ENCODE measurements around the gene SBF2.
"Not testable (repeated sequence)": the region's sequence is repeated elsewhere in the genome, so short reads cannot be mapped to it uniquely, and the experiment has no call there.

The SBF2 gene

GRCh38 chr11:9971894-9972293 is 322.1 kb downstream of the SBF2 start:
- Histone ChIP-seq H3K4me1 (ENCODE audit: control insufficient read depth, insufficient read depth, low read length) (no peaks in the 10 kb centered on the region), H3K27me3 (ENCODE audit: control insufficient read depth, insufficient read depth, low read length) (no peaks in the 10 kb centered on the region), H3K9ac (ENCODE audit: low read length) (no peak overlapping the region), H3K27ac (ENCODE audit: low read depth, low read length) (no peak overlapping the region), H3K4me3 (ENCODE audit: low read length) (no peak overlapping the region), H3K36me3 (ENCODE audit: control insufficient read depth, insufficient read depth, low read length) (no peaks in the 10 kb centered on the region)

DNA sequence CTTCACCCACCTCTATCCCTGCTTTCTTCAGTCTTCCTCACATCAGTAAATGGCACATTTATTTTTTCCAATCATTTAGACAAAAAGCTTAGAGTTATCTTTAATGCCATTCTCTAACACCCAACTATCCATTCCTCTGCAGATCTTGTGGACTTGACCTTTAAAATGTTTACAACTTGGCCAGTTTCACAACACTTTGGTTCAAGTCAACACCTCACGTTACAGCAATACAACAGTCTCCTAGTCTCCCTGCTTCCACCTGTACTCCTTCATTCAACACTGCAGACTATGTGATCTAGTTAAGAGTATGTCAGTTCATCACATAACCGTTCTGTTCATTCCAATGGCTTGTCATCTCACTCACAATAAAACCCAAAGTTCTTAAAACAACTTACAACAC is 325.0 kb downstream of the SBF2 start:
- Histone ChIP-seq H3K27ac (ENCODE audit: low read depth, low read length) (no peak overlapping the region), H3K4me1 (ENCODE audit: control insufficient read depth, insufficient read depth, low read length) (no peaks in the 10 kb centered on the region), H3K4me3 (ENCODE audit: low read length) (no peak overlapping the region), H3K9ac (ENCODE audit: low read length) (no peak overlapping the region), H3K36me3 (ENCODE audit: control insufficient read depth, insufficient read depth, low read length) (no peaks in the 10 kb centered on the region), H3K27me3 (ENCODE audit: control insufficient read depth, insufficient read depth, low read length) (no peaks in the 10 kb centered on the region)

- no peaks in the 10 kb centered on the region for H3K27me3 ChIP-seq (ENCODE audit: control insufficient read depth, insufficient read depth, low read length)
- peaks cover 6% of the 10 kb centered on the region for H3K36me3 ChIP-seq (ENCODE audit: control insufficient read depth, insufficient read depth, low read length)
- no peak overlapping the region for H3K27ac ChIP-seq (ENCODE audit: low read depth, low read length)
These were observed 331.3 kb downstream of the SBF2 start for GRCh38 chr11:9962722-9963121.

GRCh38 chr11:9957072-9957471 is 336.9 kb downstream of the SBF2 start:
- H3K27me3 ChIP-seq (ENCODE audit: control insufficient read depth, insufficient read depth, low read length) = no peaks in the 10 kb centered on the region
- no peak overlapping the region for H3K4me3 ChIP-seq (ENCODE audit: low read length)
- H3K36me3 ChIP-seq (ENCODE audit: control insufficient read depth, insufficient read depth, low read length) = peaks cover 6% of the 10 kb centered on the region
- H3K4me1 ChIP-seq (ENCODE audit: control insufficient read depth, insufficient read depth, low read length) = no peaks in the 10 kb centered on the region
- H3K9ac ChIP-seq (ENCODE audit: low read length) = no peak overlapping the region
- H3K27ac ChIP-seq (ENCODE audit: low read depth, low read length) = no peak overlapping the region

More at GRCh38 chr11:9962722-9963121, 331.3 kb downstream of the SBF2 start:
- H3K4me1 ChIP-seq (ENCODE audit: control insufficient read depth, insufficient read depth, low read length) = no peaks in the 10 kb centered on the region
- no peak overlapping the region for H3K4me3 ChIP-seq (ENCODE audit: low read length)
- H3K9ac ChIP-seq (ENCODE audit: low read length) = no peak overlapping the region

DNA sequence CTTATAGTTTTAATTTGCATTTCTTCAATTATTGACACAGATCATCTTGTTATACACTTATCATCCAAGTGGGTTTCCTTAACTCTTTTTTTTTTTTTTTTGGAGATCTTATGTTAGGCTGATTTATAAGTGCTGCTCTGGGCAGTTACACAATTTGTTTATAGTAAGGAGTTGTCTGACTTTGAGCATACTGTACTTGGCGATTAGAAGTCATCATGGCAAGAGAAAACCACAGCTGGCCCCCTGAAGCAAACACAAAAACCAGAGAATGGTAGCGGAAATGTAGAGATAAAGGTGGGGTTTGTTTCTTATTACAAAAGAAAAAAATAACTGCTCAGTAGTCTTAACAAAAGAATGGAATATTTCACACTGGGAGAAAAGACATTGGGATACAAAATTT is 337.5 kb downstream of the SBF2 start:
- Histone ChIP-seq H3K36me3 (ENCODE audit: control insufficient read depth, insufficient read depth, low read length) (peaks cover 6% of the 10 kb centered on the region), H3K27me3 (ENCODE audit: control insufficient read depth, insufficient read depth, low read length) (no peaks in the 10 kb centered on the region), H3K4me3 (ENCODE audit: low read length) (no peak overlapping the region), H3K27ac (ENCODE audit: low read depth, low read length) (no peak overlapping the region), H3K4me1 (ENCODE audit: control insufficient read depth, insufficient read depth, low read length) (peaks cover 3% of the 10 kb centered on the region), H3K9ac (ENCODE audit: low read length) (no peak overlapping the region)

- peaks cover 3% of the 10 kb centered on the region for H3K4me1 ChIP-seq (ENCODE audit: control insufficient read depth, insufficient read depth, low read length)
- H3K27ac ChIP-seq (ENCODE audit: low read depth, low read length) = no peak overlapping the region
- H3K9ac ChIP-seq (ENCODE audit: low read length) = no peak overlapping the region
- no peak overlapping the region for H3K4me3 ChIP-seq (ENCODE audit: low read length)
- H3K36me3 ChIP-seq (ENCODE audit: control insufficient read depth, insufficient read depth, low read length) = peaks cover 6% of the 10 kb centered on the region
- no peaks in the 10 kb centered on the region for H3K27me3 ChIP-seq (ENCODE audit: control insufficient read depth, insufficient read depth, low read length)
These were observed 338.6 kb downstream of the SBF2 start for GRCh38 chr11:9955391-9955790.

DNA sequence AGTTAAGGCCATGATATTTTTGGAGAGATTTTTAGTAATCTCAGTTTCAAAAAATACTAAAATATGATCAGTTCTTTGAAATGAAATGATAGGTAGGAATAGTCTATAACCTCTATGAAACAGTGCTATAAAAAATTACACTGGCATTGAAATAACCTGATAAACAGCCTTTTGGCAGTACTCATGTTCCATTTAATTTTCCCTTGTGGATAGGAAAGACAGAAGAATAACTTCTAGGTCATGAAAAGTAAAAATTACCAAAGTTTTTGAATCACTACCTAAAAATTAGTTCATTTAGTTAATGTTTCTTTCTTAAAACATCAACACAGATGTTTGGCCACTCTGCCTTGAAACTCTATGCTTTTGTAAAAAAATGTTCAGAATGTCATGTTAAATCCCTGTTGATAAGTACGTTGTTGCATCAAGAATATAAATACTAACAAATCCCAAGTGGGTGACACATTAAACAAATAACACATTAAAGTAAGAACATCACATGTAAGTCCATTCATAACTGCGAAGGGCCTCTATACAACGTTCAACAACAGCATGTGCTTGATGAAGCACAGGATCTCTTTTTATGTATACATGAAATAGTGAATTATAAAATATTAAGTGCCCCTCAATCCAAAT is 339.9 kb downstream of the SBF2 start:
- H3K4me3 ChIP-seq (ENCODE audit: low read length) = no peak overlapping the region
- peaks cover 5% of the 10 kb centered on the region for H3K36me3 ChIP-seq (ENCODE audit: control insufficient read depth, insufficient read depth, low read length)
- no peaks in the 10 kb centered on the region for H3K27me3 ChIP-seq (ENCODE audit: control insufficient read depth, insufficient read depth, low read length)
- peaks cover 3% of the 10 kb centered on the region for H3K4me1 ChIP-seq (ENCODE audit: control insufficient read depth, insufficient read depth, low read length)
- H3K9ac ChIP-seq (ENCODE audit: low read length) = no peak overlapping the region
- H3K27ac ChIP-seq (ENCODE audit: low read depth, low read length) = no peak overlapping the region

DNA sequence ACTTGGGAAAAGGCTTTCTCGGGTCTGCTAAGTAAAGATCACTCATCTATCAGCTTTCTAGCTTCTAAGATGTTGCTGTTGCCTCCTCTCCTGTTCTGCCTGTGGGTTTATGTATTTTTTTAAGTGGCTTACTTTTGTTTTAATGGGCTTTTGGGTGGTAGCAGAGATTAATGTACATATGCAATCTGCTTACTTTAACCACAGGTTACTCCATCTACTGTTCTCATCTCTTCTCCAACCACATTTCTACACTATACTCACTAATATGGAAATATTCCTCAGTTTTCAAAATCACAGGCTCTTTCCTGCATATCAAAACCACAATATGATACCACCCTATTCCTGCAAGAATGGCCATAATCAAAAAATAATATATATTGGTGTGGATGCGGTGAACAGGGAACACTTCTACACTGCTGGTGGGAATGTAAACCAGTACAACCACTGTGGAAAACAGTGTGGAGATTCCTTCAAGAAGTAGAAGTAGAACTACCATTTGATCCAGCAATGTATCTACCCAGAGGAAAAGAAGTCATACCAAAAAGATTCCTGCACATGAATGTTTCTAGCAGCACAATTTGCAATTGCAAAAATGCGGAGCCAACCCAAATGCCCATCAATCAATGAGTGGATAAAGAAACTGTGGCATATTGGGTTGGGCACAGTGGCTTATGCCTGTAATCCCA is 341.4 kb downstream of the SBF2 start:
- Histone ChIP-seq H3K27me3 (ENCODE audit: control insufficient read depth, insufficient read depth, low read length) (no peaks in the 10 kb centered on the region), H3K9ac (ENCODE audit: low read length) (no peak overlapping the region), H3K27ac (ENCODE audit: low read depth, low read length) (no peak overlapping the region), H3K36me3 (ENCODE audit: control insufficient read depth, insufficient read depth, low read length) (no peaks in the 10 kb centered on the region), H3K4me1 (ENCODE audit: control insufficient read depth, insufficient read depth, low read length) (peaks cover 3% of the 10 kb centered on the region), H3K4me3 (ENCODE audit: low read length) (no peak overlapping the region)

DNA sequence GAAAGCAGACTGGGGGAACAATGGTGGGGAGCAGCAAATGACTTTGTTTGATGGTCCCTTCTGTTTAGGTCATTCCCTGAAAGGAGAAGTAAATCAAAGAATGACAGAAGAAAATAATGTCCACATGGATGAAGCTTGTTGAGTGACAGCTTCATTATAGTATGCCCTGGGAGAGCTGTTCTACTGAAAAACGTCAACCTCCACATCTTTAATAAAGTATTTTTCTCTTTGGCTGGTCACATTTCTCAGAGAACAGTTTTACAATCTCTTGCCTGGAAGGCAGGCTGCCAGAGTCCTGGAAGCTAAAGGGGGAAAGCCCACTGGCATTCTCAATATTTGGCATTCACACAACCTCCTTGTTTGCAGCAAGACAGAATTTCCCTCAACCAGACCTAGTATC is 342.2 kb downstream of the SBF2 start:
- H3K36me3 ChIP-seq (ENCODE audit: control insufficient read depth, insufficient read depth, low read length) = no peaks in the 10 kb centered on the region
- H3K4me1 ChIP-seq (ENCODE audit: control insufficient read depth, insufficient read depth, low read length) = peaks cover 3% of the 10 kb centered on the region
- H3K27me3 ChIP-seq (ENCODE audit: control insufficient read depth, insufficient read depth, low read length) = no peaks in the 10 kb centered on the region
- no peak overlapping the region for H3K4me3 ChIP-seq (ENCODE audit: low read length)
- H3K27ac ChIP-seq (ENCODE audit: low read depth, low read length) = no peak overlapping the region
- no peak overlapping the region for H3K9ac ChIP-seq (ENCODE audit: low read length)

DNA sequence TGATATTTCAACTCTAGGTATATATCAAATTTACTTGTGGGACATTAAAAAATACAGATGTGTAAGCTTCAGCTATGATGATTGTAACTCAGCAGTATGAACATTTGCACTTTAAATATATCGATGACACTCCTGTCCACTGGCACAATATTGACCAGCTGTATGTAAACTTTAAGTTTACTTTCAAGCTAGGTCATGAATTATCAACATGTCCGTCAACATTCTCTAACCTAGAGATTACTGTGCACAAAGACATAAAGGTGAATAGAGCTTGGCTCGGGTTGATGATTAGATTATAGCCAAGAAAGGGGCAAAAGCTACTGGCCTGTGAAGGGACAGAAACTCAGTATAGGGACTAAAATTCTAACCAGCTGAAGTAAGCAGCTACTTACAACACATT is 343.6 kb downstream of the SBF2 start:
- Histone ChIP-seq H3K27me3 (ENCODE audit: control insufficient read depth, insufficient read depth, low read length) (no peaks in the 10 kb centered on the region), H3K27ac (ENCODE audit: low read depth, low read length) (no peak overlapping the region), H3K36me3 (ENCODE audit: control insufficient read depth, insufficient read depth, low read length) (no peaks in the 10 kb centered on the region)

GRCh38 chr11:9947231-9947864 is 346.7 kb downstream of the SBF2 start:
- Histone ChIP-seq H3K9ac (ENCODE audit: low read length) (no peak overlapping the region), H3K27me3 (ENCODE audit: control insufficient read depth, insufficient read depth, low read length) (no peaks in the 10 kb centered on the region), H3K27ac (ENCODE audit: low read depth, low read length) (no peak overlapping the region), H3K4me3 (ENCODE audit: low read length) (no peak overlapping the region), H3K36me3 (ENCODE audit: control insufficient read depth, insufficient read depth, low read length) (no peaks in the 10 kb centered on the region), H3K4me1 (ENCODE audit: control insufficient read depth, insufficient read depth, low read length) (peaks cover 3% of the 10 kb centered on the region)

More for the DNA sequence above, 343.6 kb downstream of the SBF2 start:
- Histone ChIP-seq H3K4me3 (ENCODE audit: low read length) (no peak overlapping the region), H3K4me1 (ENCODE audit: control insufficient read depth, insufficient read depth, low read length) (peaks cover 3% of the 10 kb centered on the region), H3K9ac (ENCODE audit: low read length) (no peak overlapping the region)

DNA sequence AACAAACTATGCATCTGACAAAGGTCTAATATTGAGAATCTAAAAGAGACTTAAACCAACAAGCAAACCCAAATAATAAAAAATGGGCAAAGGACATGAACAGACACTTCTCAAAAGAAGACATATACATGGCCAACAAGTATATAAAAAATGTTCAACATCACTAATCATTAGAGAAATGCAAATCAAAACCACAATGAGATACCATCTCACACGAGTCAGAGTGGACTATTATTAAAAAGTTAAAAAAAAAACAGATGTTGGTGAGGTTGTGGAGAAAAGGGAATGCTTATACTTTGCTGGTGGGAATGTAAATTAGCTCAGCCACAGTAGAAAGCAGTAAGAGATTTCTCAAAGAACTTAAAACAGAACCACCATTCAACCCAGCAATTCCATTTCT is 348.3 kb downstream of the SBF2 start:
- not testable (repeated sequence) for H3K27me3 ChIP-seq (ENCODE audit: control insufficient read depth, insufficient read depth, low read length); H3K4me1 ChIP-seq (ENCODE audit: control insufficient read depth, insufficient read depth, low read length); H3K4me3 ChIP-seq (ENCODE audit: low read length)

More for the DNA sequence above, 348.3 kb downstream of the SBF2 start:
- H3K36me3 ChIP-seq (ENCODE audit: control insufficient read depth, insufficient read depth, low read length); H3K9ac ChIP-seq (ENCODE audit: low read length); H3K27ac ChIP-seq (ENCODE audit: low read depth, low read length): not testable (repeated sequence)

Data from rectal smooth muscle tissue (tissue), 1 donor.